ENCODE results near the gene PLCG2. TPM values are rescaled to one million over a fixed set of nuclear protein-coding genes. Genes with fewer than 3 reads are reported as not detected.

Gene PLCG2
- polyA plus RNA-seq, 3 donors from 2014 or later = 24.4 to 91.6 (median 46.4) TPM

- Mint-ChIP-seq H3K4me1 (no peaks in the 10 kb centered on the region), H3K36me3 (peaks cover 18 to 48% (median 18%) of the 10 kb centered on the region in 3 donors), H3K4me3 (peak overlapping the region in 1 of 5 donors; percentile 27), H3K27me3 (ENCODE audit: low read depth in 3 of 3) (peaks cover 5 to 11% (median 11%) of the 10 kb centered on the region in 3 donors), H3K9me3 (no peaks in the 10 kb centered on the region), H3K27ac (no peak overlapping the region)
- DNase-seq = no peak
Observed at GRCh38 chr16:81912395-81912794, 133.3 kb downstream of the PLCG2 start.

GRCh38 chr16:81913222-81913621 is 134.1 kb downstream of the PLCG2 start:
- no peak for DNase-seq
- H3K27me3 Mint-ChIP-seq (ENCODE audit: low read depth in 3 of 3) = peaks cover 5 to 13% (median 10%) of the 10 kb centered on the region in 3 donors
- peaks cover 18 to 51% (median 22%) of the 10 kb centered on the region in 3 donors for H3K36me3 Mint-ChIP-seq
- H3K4me1 Mint-ChIP-seq = peaks cover 0 to 3% of the 10 kb centered on the region in 2 donors
- H3K27ac Mint-ChIP-seq = peak overlapping the region in 2 of 6 donors; percentile 12 to 35
- no peak overlapping the region for H3K4me3 Mint-ChIP-seq
- H3K9me3 Mint-ChIP-seq = no peaks in the 10 kb centered on the region

DNA sequence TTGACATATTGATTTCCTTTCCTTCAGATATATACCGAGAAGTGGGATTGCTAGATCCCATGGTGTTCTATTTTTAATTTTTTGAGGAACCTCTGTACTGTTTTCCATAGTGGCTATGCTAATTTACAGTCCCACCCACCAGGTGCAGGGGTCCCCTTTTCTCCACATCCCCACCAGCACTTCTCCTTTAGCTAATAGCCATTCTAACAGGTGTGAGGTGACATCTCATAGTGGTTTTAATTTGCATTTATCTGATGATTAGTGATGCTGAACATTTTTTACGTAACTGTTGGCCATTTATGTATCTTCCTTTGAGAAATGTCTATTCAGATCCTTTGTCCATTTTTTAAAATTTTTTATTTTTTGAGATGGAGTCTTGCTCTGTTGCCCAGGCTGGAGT is 138.3 kb downstream of the PLCG2 start:
- H3K36me3 Mint-ChIP-seq = peaks cover 18 to 72% (median 34%) of the 10 kb centered on the region in 3 donors
- peak overlapping the region in 1 of 6 donors; percentile 16 for H3K27ac Mint-ChIP-seq
- H3K9me3 Mint-ChIP-seq = no peaks in the 10 kb centered on the region
- no peak for DNase-seq
- H3K27me3 Mint-ChIP-seq (ENCODE audit: low read depth in 3 of 3) = peaks cover 3 to 9% (median 8%) of the 10 kb centered on the region in 3 donors
- H3K4me1 Mint-ChIP-seq = peaks cover 0 to 11% of the 10 kb centered on the region in 2 donors
- H3K4me3 Mint-ChIP-seq = no peak overlapping the region

- Mint-ChIP-seq H3K27me3 (ENCODE audit: low read depth in 3 of 3) (peaks cover 3 to 8% (median 6%) of the 10 kb centered on the region in 3 donors), H3K27ac (peak overlapping the region in 2 of 6 donors; percentile 28 to 29), H3K4me3 (no peak overlapping the region), H3K36me3 (peaks cover 18 to 68% (median 32%) of the 10 kb centered on the region in 3 donors), H3K9me3 (no peaks in the 10 kb centered on the region), H3K4me1 (peaks cover 0 to 11% of the 10 kb centered on the region in 2 donors)
- no peak for DNase-seq
Observed at GRCh38 chr16:81918927-81919326, 139.8 kb downstream of the PLCG2 start.

DNA sequence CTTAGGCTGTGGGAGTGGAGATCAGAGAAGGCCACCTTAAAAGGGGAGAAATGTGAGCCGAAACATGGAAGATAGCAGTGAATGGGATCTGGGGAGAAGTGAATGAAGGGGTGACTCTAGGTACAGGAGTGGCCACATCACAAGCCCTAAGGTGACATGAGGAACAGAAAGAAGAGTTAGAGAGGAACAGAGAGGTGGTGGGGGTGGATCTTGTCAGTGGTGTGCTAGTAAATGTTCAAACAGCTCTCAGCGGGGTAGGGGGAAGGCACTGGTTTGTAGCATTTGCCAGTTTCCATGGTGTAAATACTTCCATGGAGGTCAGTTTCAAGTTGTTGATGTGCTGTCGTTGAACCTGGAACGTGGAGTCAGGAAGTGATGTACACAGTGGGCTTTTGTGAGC is 141.4 kb downstream of the PLCG2 start:
- Mint-ChIP-seq H3K27me3 (ENCODE audit: low read depth in 3 of 3) (peaks cover 1 to 10% (median 4%) of the 10 kb centered on the region in 3 donors), H3K27ac (no peak overlapping the region), H3K4me3 (no peak overlapping the region), H3K4me1 (peaks cover 0 to 11% of the 10 kb centered on the region in 2 donors), H3K36me3 (peaks cover 22 to 60% (median 32%) of the 10 kb centered on the region in 3 donors), H3K9me3 (no peaks in the 10 kb centered on the region)
- no peak for DNase-seq

- Mint-ChIP-seq H3K36me3 (peaks cover 23 to 64% (median 38%) of the 10 kb centered on the region in 3 donors), H3K27ac (no peak overlapping the region), H3K27me3 (ENCODE audit: low read depth in 3 of 3) (peaks cover 1 to 13% (median 4%) of the 10 kb centered on the region in 3 donors), H3K4me1 (peaks cover 0 to 11% of the 10 kb centered on the region in 2 donors), H3K9me3 (no peaks in the 10 kb centered on the region), H3K4me3 (no peak overlapping the region)
- no peak for DNase-seq
Observed at GRCh38 chr16:81921085-81921814, 142.2 kb downstream of the PLCG2 start.

- Mint-ChIP-seq H3K27me3 (ENCODE audit: low read depth in 3 of 3) (peaks cover 0 to 10% (median 2%) of the 10 kb centered on the region in 3 donors), H3K9me3 (no peaks in the 10 kb centered on the region), H3K4me1 (peaks cover 0 to 12% of the 10 kb centered on the region in 2 donors), H3K27ac (no peak overlapping the region), H3K4me3 (no peak overlapping the region), H3K36me3 (peaks cover 24 to 63% (median 37%) of the 10 kb centered on the region in 3 donors)
- DNase-seq = no peak
Observed at GRCh38 chr16:81921843-81922584, 142.9 kb downstream of the PLCG2 start.

DNA sequence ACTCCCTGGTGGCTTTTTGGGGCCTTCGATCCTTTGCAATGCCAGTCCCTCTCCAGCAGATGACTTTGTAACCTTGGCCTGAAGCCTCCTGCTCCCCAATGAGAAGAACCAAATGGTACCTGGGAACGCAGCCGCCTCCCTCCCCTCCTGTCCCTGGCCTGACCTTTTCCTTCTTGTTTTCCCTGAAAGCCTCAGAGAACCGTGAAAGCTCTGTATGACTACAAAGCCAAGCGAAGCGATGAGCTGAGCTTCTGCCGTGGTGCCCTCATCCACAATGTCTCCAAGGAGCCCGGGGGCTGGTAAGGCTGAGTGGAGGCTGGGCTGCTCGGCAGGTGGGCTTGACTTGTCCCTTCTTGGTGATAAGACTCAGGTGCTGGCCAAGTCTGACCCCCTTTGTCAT is 144.2 kb downstream of the PLCG2 start:
- peaks cover 3 to 20% of the 10 kb centered on the region in 2 donors for H3K4me1 Mint-ChIP-seq
- no peak overlapping the region for H3K27ac Mint-ChIP-seq
- H3K27me3 Mint-ChIP-seq (ENCODE audit: low read depth in 3 of 3) = peaks cover 0 to 11% (median 0%) of the 10 kb centered on the region in 3 donors
- peaks cover 24 to 68% (median 37%) of the 10 kb centered on the region in 3 donors for H3K36me3 Mint-ChIP-seq
- no peak overlapping the region for H3K4me3 Mint-ChIP-seq
- no peaks in the 10 kb centered on the region for H3K9me3 Mint-ChIP-seq
- DNase-seq = no peak

DNA sequence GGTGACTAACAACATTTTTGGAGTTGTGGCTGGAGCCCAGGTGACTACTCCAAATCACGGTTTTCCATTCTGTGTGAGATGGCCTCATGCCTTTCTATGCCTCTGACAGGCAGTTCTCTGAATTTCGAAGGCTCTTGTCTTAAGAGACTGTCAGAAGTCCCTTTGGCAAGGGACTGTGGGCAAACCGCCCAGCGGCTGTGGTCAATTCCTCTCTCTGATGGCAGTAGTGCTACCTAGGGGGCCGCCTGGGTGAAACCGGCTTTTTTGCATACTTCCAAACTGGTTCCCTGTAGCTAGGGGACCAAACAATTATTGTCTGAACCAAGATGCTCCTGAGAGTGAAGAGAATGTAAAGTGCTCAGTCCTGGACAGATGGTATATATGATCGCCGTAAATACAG is 145.9 kb downstream of the PLCG2 start:
- Mint-ChIP-seq H3K27ac (peak overlapping the region in 1 of 6 donors; percentile 12), H3K4me1 (peaks cover 3 to 22% of the 10 kb centered on the region in 2 donors), H3K36me3 (peaks cover 20 to 66% (median 27%) of the 10 kb centered on the region in 3 donors), H3K27me3 (ENCODE audit: low read depth in 3 of 3) (peaks cover 0 to 11% (median 3%) of the 10 kb centered on the region in 3 donors), H3K4me3 (no peak overlapping the region), H3K9me3 (no peaks in the 10 kb centered on the region)
- DNase-seq = no peak

- peak overlapping the region in 5 of 6 donors; percentile 20 to 72 (median 60) for H3K27ac Mint-ChIP-seq
- no peak overlapping the region for H3K4me3 Mint-ChIP-seq
- peaks cover 0 to 12% (median 3%) of the 10 kb centered on the region in 3 donors for H3K27me3 Mint-ChIP-seq (ENCODE audit: low read depth in 3 of 3)
- peaks cover 20 to 57% (median 20%) of the 10 kb centered on the region in 3 donors for H3K36me3 Mint-ChIP-seq
- DNase-seq = no peak
- H3K9me3 Mint-ChIP-seq = no peaks in the 10 kb centered on the region
- peaks cover 3 to 22% of the 10 kb centered on the region in 2 donors for H3K4me1 Mint-ChIP-seq
Observed at GRCh38 chr16:81926036-81926435, 146.9 kb downstream of the PLCG2 start.

DNA sequence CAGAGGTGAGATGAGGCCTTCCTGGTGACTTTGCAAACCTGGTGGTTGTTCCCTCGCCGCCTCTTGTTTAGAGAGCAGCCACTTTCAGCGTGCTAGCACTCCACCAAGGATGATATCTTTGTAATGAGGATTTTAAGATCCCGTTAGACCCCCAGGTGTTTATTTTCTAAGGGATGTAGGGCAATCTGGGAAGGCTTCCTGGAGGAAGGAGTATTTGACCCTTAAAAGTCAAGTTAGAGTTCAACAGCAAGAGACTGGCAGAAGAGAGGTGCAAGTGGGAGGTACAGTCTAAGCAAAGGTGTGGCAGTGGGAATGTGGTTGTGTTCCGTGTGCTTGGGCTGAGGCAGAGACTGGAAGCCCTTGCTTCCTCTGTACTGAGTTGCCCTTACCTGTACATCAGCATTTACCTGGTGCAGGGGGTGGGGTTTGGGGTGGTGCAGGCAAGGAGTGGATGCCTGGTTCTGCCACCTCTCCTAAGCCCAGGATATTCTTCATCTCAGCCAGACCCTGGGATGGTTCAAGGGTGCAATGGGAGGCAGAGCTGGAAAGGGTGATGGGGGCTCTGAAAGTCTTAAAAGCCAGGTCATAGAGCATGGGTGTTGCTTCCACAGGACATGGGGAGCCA is 148.6 kb downstream of the PLCG2 start:
- H3K27ac Mint-ChIP-seq = peak overlapping the region in 5 of 6 donors; percentile 17 to 67 (median 33)
- peaks cover 3 to 23% of the 10 kb centered on the region in 2 donors for H3K4me1 Mint-ChIP-seq
- H3K9me3 Mint-ChIP-seq = no peaks in the 10 kb centered on the region
- H3K27me3 Mint-ChIP-seq (ENCODE audit: low read depth in 3 of 3) = peaks cover 0 to 12% (median 3%) of the 10 kb centered on the region in 3 donors
- no peak for DNase-seq
- H3K36me3 Mint-ChIP-seq = peaks cover 12 to 59% (median 20%) of the 10 kb centered on the region in 3 donors
- no peak overlapping the region for H3K4me3 Mint-ChIP-seq

- Mint-ChIP-seq H3K27ac (peak overlapping the region in 4 of 6 donors; percentile 23 to 67 (median 31)), H3K4me3 (no peak overlapping the region), H3K9me3 (no peaks in the 10 kb centered on the region), H3K4me1 (peaks cover 3 to 29% of the 10 kb centered on the region in 2 donors), H3K27me3 (ENCODE audit: low read depth in 3 of 3) (peaks cover 3 to 12% (median 3%) of the 10 kb centered on the region in 3 donors), H3K36me3 (peaks cover 17 to 62% (median 20%) of the 10 kb centered on the region in 3 donors)
- DNase-seq = no peak
Observed at GRCh38 chr16:81928271-81928918, 149.3 kb downstream of the PLCG2 start.

DNA sequence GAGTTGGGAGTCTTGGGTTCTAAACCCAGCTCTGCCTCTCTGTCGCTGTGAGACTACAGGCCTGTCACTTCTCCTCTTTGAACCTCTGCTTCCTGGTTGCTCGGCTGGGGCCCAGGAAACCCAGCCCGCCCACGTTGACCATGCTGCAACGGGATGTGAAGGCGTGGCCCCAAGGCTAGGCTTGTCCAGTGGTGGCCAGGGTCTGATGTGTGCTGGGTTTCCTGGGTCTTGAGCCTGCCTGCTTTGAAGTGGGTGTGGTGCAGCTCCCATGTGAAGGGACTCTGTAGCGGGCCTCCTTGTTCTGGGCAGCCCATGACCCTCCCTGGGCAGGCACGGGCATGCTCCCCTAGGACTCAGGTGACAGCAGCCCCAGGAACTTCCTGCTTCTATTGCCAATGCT is 149.9 kb downstream of the PLCG2 start:
- peaks cover 7 to 34% of the 10 kb centered on the region in 2 donors for H3K4me1 Mint-ChIP-seq
- H3K27ac Mint-ChIP-seq = peak overlapping the region in 4 of 6 donors; percentile 4 to 35 (median 24)
- DNase-seq = peak in 1 of 3 donors; percentile 6
- peaks cover 3 to 13% (median 7%) of the 10 kb centered on the region in 3 donors for H3K27me3 Mint-ChIP-seq (ENCODE audit: low read depth in 3 of 3)
- no peak overlapping the region for H3K4me3 Mint-ChIP-seq
- H3K9me3 Mint-ChIP-seq = no peaks in the 10 kb centered on the region
- peaks cover 20 to 62% (median 20%) of the 10 kb centered on the region in 3 donors for H3K36me3 Mint-ChIP-seq
